GM12865 (cell line): ENCODE measurements around the gene STK32B.

Experiments
- DNase-seq: peaks from one replicate; pipeline ENCODE4 v3.0.0; 2010; ENCODE audit warnings: low read depth
- H3K4me3 ChIP-seq: 2 replicates; pipeline ENCODE4 v1.5.1; 2011; ENCODE audit warnings: mild to moderate bottlenecking, low read depth, low read length, control low read depth
- CTCF ChIP-seq: IDR thresholded peaks from 2 replicates; pipeline ENCODE4 v1.5.1; 2011; ENCODE audit warnings: low read length, control low read depth, low read depth, inconsistent platforms; ENCODE audit not compliant: insufficient read depth; ENCODE audit errors: missing control alignments

The STK32B gene

GRCh38 chr4:5259471-5259870, 208.2 kb downstream of the STK32B start:
- no peak for DNase-seq
- no peak overlapping the region for H3K4me3 ChIP-seq
- TF ChIP-seq CTCF: no peak

GRCh38 chr4:5260121-5260520, 208.8 kb downstream of the STK32B start:
- no peak overlapping the region for H3K4me3 ChIP-seq
- TF ChIP-seq CTCF: no peak
- DNase-seq: no peak

GRCh38 chr4:5261866-5262265, 210.6 kb downstream of the STK32B start:
- H3K4me3 ChIP-seq: no peak overlapping the region
- DNase-seq: no peak
- no peak for TF ChIP-seq CTCF

- no peak for DNase-seq
- no peak overlapping the region for H3K4me3 ChIP-seq
- no peak for TF ChIP-seq CTCF
Measured at GRCh38 chr4:5266991-5267390, 215.7 kb downstream of the STK32B start.

- no peak for TF ChIP-seq CTCF
- no peak for DNase-seq
Measured at GRCh38 chr4:5267408-5267807, 216.1 kb downstream of the STK32B start.

GRCh38 chr4:5276475-5277075, 225.3 kb downstream of the STK32B start:
- H3K4me3 ChIP-seq: no peak overlapping the region
- DNase-seq: no peak
- TF ChIP-seq CTCF: no peak

More at GRCh38 chr4:5267408-5267807, 216.1 kb downstream of the STK32B start:
- no peak overlapping the region for H3K4me3 ChIP-seq

GRCh38 chr4:5277079-5277478, 225.8 kb downstream of the STK32B start:
- no peak overlapping the region for H3K4me3 ChIP-seq
- TF ChIP-seq CTCF: no peak
- no peak for DNase-seq
